ENCODE measurements around the gene A1BG. TPM values are rescaled to one million over a fixed set of nuclear protein-coding genes. Genes with fewer than 3 reads are reported as not detected.
A peak's percentile ranks its signal among the peaks of the same experiment; 100 is the strongest.

The A1BG gene, protein sequence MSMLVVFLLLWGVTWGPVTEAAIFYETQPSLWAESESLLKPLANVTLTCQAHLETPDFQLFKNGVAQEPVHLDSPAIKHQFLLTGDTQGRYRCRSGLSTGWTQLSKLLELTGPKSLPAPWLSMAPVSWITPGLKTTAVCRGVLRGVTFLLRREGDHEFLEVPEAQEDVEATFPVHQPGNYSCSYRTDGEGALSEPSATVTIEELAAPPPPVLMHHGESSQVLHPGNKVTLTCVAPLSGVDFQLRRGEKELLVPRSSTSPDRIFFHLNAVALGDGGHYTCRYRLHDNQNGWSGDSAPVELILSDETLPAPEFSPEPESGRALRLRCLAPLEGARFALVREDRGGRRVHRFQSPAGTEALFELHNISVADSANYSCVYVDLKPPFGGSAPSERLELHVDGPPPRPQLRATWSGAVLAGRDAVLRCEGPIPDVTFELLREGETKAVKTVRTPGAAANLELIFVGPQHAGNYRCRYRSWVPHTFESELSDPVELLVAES
- 1 to 10 TPM; 1.3 to 2.0 (median 1.5) TPM for polyA plus RNA-seq (ENCODE audit: insufficient read length in 4 of 4)

DNA sequence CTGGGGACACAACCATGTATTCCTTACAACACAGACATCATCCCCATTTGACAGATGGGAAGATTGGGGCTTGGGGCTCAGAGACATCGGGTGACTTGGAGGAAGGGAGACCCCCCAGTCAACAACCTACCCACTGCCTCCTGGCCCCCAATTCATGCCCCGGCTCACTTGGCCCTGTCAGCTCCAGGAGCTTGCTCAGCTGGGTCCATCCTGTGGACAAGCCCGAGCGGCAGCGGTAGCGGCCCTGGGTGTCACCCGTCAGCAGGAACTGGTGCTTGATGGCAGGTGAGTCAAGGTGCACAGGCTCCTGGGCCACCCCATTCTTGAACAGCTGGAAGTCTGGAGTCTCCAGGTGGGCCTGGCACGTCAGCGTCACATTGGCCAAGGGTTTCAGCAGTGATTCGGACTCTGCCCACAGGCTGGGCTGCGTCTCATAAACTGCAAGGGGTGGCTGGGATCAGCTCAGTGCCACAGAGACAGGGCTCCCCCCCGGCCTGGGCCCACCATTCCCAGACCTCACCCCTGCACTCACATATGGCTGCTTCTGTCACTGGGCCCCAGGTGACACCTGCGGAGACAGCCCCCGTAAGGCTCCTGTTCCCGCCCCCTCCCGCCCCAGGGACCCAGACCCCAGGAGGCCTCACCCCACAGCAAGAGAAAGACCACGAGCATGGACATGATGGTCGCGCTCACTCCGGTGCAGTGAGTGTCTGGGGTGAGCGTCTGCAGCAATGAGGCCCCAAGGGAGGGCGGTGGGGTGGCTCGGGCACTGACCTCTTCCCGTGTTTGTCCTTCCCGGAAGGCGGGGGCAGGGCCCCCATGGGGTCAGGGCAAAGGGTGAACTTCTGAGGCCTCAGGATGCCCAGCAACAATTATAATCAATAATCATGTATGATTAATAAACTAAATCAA, at the start of gene A1BG:
Gene A1BG, minus strand, starts transcription at position 733 of the 912 bp plus-strand sequence. Its CDS starts 55 bp downstream, at position 678.
- no peak for DNase-seq (ENCODE audit: low read depth in 4 of 4, low spot score in 2 of 4)

- no peak for DNase-seq (ENCODE audit: low read depth in 4 of 4, low spot score in 2 of 4)
Measured at GRCh38 chr19:58401840-58402421, 48.6 kb upstream of the A1BG start.

GRCh38 chr19:58400916-58401839, 47.9 kb upstream of the A1BG start:
- peak; percentile 89 to 99 (median 98) for DNase-seq (ENCODE audit: low read depth in 4 of 4, low spot score in 2 of 4)

DNA sequence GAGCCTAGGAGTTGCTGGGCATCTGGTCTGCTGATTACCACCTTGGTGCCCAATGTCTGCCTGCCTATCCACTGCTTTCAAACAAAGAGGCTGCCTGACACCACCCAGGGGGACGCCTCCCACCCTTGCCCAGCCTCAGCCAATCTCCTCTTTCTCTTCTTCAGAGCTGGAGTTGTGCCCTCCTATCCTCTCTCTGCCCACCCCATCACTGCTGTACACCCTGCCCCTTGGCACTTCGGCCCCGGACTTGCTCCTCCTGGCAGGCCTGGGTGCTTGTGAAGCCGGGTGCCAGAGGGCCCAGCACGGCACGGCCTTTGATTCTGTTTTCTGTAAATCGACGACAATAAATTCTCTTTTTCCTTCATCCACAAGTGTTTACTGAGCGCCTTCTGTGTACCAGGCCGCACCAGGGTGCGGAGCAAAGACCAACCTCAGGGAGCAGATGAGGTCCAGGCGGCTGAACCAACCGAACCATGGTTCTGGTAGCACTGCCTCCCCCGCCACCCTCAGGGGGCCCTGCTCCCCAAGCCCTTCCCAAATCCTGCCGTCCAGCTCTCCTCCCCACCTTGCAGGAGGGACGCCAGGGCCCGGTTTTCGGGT, 47.1 kb upstream of the A1BG start:
- DNase-seq (ENCODE audit: low read depth in 4 of 4, low spot score in 2 of 4), result no peak

- no peak for DNase-seq (ENCODE audit: low read depth in 4 of 4, low spot score in 2 of 4)
Measured at GRCh38 chr19:58399903-58400302, 46.6 kb upstream of the A1BG start.

GRCh38 chr19:58398545-58398944, 45.3 kb upstream of the A1BG start:
- DNase-seq (ENCODE audit: low read depth in 4 of 4, low spot score in 2 of 4), result no peak

- DNase-seq (ENCODE audit: low read depth in 4 of 4, low spot score in 2 of 4), result no peak
Measured at GRCh38 chr19:58398087-58398486, 44.8 kb upstream of the A1BG start.

DNA sequence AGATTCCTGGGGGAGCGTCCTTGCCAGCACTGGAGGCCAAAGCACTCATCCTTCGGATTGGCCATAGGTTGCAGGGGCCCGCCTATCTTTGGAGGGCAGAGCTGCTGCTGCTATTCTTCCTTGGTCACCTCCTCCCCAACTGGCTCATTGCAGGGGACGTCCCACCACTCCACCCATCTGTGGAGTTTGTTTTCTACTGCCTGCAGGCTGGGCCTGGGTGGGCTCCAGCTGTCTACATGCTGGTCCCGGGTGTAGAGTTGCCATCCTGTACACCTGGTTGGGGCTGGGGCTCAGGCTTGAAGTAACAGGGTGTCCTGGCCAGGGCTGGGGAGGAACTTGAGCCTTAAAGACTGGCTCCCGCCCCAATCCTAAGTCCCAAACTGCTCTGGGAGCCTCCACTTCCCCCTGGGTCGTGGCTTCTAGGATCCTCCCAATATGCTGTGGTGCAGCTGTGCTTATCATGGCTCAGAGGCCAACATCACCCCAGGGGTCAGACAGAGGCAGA, 44.3 kb upstream of the A1BG start:
- DNase-seq (ENCODE audit: low read depth in 4 of 4, low spot score in 2 of 4), result no peak

DNA sequence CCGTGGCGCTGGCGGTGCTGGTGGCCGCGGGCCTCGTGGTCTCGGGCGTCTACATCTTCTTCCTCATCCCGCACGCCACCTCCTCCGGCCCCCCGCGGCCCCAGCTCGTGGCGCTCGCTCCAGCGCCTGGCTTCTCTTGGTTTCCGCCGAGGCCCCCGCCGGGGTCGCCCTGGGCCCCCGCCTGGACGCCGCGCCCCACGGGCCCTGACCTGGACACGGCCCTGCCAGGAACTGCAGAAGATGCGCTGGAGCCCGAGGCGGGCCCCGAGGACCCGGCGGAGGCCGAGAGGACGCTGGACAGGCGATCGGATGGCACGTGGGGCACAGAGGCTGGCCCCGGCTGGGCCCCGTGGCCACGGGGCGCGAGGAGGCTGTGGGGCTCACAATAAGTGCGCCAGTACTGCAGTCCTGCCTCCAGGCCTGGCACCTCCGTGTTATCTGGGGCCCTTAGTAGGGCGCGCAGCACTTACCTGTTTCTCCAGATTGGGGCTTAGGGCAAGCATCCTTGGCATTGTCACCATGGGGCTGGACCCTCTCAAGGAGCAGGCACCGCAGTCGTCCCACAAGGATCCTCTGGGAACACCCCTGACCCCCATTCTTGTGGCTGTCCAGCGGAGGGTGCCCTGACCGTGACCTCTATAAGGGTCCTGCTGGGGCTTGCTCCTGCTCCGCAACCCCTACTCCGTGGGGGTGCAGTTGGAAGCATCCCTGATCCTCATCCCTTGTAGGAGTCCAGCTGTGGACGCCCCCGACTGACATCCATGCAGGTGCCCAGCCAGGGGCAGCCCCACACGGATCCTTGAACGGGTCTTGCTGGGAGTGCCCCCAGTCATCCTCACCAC, 43.6 kb upstream of the A1BG start:
- no peak for DNase-seq (ENCODE audit: low read depth in 4 of 4, low spot score in 2 of 4)

DNA sequence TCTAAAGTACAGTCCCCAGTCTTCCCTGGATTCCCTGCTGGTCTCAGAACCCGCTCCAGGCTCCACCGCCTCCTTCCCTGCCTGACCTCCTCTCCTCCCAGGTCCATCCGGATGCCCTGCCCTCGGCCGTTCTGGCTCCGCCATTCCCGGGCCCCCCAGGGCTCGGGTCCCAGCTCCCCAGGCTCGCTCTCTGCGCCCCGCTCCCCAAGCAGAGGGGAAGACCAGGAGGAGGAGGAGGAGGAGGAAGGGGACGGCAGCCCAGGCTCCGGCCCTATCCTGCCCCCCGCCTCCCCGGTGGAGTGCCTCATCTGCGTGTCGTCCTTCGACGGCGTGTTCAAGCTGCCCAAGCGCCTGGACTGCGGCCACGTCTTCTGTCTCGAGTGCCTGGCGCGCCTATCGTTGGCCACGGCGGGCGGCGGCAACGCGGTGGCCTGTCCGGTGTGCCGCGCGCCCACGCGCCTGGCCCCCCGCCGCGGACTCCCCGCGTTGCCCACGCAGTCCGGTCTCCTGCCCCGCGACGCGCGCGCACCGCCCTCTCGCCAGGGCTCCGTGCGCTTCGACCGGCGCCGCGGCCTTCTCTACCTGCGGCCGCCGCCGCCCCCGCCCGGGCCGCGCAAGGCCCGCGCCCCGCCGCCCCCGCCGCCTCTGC, 42.8 kb upstream of the A1BG start:
- DNase-seq (ENCODE audit: low read depth in 4 of 4, low spot score in 2 of 4), result no peak

- DNase-seq (ENCODE audit: low read depth in 4 of 4, low spot score in 2 of 4), result no peak
Measured at GRCh38 chr19:58395220-58395978, 42.1 kb upstream of the A1BG start, which contains the start of gene RNF225. RNF225 (plus strand) TSS chr19:58395656; CDS start chr19:58396090, 434 bp downstream.

DNA sequence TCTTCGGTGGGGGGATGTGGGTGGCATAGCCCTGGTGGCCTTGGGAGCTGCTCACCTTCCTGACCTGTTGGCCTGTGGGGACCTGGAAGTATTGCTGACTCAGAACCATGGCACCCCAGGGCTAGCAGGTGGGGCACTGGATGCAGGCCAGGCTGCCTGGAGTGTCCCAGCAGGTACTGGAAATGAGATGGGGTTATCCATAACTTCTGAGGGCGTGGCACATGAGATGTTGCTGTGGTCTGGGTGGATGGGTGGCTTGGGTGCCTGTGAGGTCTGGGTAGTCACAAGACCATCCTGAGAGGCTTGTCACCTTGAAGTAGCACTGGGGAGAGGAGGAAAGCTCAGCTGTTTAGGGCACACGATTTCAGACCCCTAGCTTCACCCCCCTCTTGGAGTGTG, 41.5 kb upstream of the A1BG start:
- DNase-seq (ENCODE audit: low read depth in 4 of 4, low spot score in 2 of 4), result no peak

GRCh38 chr19:58393725-58394033, 40.4 kb upstream of the A1BG start:
- DNase-seq (ENCODE audit: low read depth in 4 of 4, low spot score in 2 of 4), result no peak

DNA sequence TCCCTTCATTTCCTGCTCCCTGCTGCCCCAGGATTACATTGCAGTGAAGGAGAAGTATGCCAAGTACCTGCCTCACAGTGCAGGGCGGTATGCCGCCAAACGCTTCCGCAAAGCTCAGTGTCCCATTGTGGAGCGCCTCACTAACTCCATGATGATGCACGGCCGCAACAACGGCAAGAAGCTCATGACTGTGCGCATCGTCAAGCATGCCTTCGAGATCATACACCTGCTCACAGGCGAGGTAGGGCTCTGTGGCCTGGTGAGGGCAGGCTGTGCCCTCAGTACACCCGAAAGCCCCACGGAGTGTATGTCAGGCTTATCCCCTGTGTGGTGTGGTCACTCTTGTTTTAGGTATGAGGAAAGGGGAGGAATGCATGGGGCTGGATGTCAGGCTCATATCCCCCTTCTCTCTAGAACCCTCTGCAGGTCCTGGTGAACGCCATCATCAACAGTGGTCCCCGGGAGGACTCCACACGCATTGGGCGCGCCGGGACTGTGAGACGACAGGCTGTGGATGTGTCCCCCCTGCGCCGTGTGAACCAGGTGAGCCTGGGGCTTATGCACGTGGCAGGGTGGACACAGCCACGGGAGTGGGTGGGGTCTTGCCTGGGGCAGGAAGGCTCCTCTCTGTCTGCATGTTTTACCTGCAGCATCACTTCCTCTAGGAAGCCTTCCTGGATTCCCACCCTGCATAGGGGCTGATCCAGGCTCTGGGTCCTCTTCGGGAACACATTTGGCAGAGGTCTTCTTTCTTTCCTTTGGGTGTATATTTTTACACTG, 39.8 kb upstream of the A1BG start:
- no peak for DNase-seq (ENCODE audit: low read depth in 4 of 4, low spot score in 2 of 4)

DNA sequence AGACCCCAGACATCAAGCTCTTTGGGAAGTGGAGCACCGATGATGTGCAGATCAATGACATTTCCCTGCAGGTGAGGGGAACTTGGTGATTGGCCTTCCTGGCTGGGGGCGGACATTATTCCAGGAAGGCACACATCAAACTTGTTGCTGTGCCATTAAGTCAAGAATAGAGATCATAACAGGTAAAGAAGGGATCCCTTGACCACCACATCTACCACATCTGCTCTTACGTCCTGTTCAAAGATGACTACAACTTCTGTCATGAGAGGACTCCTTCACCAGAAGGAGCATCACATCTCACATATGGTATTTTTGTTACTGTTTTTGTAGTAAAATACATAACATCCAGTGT, 34.9 kb upstream of the A1BG start:
- DNase-seq (ENCODE audit: low read depth in 4 of 4, low spot score in 2 of 4), result no peak

DNA sequence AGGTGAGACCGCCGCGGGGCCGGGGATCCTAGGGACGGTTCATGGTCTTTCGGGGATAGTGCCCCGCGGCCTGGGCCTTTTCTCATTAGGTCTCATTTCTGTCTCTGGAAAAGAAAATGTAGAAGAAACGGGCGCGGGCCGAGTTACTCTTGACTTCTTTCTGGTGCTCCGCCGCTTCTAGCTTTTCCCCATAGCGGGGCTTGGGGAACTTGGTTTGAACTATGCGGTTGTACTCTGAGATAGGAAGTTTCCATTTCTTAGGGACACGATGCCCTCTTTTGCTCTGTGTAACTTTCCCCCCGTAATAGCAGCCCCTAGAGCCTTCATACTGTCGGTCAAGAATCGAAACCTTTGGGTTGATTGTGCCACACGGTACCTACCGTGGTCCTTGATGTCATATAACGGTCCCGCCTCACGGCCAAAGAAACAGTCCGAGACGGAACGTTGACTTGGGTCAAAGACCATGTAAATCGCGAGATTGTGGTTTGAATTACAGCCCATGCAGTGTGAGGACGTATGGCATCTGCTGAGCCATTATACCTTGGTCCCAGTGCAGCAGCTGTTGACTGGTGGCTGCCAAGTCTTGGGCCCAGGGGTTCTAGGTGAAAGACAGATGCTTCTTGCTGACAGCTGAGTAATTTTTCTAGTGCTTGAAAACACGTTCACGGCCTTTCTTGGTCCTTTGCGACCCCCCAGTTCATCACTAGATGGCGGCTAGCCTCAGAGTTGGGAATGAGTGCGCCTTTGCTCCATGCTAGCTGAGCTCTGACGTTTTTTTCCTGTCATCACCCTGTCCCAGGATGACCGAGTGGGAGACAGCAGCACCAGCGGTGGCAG, 34.3 kb upstream of the A1BG start:
- DNase-seq (ENCODE audit: low read depth in 4 of 4, low spot score in 2 of 4), result no peak

Data from left renal cortex interstitium (tissue), 4 donors.